Hematopoietic multipotent progenitor cell treated with erythropoietin and hydrocortisone succinate and interleukin-3 and kit ligand, for 17 days (in vitro differentiated cells): Measurements from ENCODE around the gene TRPV5.

ENCODE experiments used
- DNase-seq: peaks from one replicate; pipeline ENCODE4 v3.0.0-alpha.2; 2015; ENCODE audit warnings: low spot score

TRPV5 gene

GRCh38 chr7:142870566-142871259 lies 62.8 kb downstream of the TRPV5 start:
- no peak for DNase-seq

- no peak for DNase-seq
Measured at GRCh38 chr7:142870147-142870559, 63.4 kb downstream of the TRPV5 start.

- no peak for DNase-seq
Measured at GRCh38 chr7:142869434-142869833, 64.1 kb downstream of the TRPV5 start.

GRCh38 chr7:142868986-142869415 lies 64.5 kb downstream of the TRPV5 start:
- DNase-seq: no peak

DNA sequence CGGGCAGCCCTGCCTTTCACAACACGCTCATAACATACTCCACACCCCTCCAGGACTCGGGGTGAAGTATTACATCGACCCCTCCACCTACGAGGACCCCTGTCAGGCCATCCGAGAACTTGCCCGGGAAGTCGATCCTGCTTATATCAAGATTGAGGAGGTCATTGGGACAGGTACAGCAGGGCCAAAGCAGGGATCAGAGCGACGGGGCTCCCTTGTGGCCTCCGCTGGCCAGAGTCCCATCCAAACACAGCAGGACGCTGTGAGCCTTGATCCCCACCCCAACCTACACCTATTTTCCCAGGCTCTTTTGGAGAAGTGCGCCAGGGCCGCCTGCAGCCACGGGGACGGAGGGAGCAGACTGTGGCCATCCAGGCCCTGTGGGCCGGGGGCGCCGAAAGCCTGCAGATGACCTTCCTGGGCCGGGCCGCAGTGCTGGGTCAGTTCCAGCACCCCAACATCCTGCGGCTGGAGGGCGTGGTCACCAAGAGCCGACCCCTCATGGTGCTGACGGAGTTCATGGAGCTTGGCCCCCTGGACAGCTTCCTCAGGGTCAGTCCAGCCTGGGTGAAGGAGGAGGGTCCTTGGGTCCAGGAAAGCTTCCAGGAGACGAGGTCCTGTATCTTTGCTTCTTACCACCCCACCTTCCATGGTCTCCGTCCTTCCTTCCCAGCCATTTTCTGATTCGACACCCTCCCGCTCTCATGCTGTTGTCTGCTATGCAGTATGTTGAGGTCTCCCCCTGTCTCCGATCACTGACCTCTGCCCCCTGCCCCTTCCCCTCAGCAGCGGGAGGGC lies 65.2 kb downstream of the TRPV5 start:
- no peak for DNase-seq

GRCh38 chr7:142867398-142868187 lies 66.0 kb downstream of the TRPV5 start:
- no peak for DNase-seq

- DNase-seq: no peak
Measured at GRCh38 chr7:142867097-142867378, 66.5 kb downstream of the TRPV5 start.

DNA sequence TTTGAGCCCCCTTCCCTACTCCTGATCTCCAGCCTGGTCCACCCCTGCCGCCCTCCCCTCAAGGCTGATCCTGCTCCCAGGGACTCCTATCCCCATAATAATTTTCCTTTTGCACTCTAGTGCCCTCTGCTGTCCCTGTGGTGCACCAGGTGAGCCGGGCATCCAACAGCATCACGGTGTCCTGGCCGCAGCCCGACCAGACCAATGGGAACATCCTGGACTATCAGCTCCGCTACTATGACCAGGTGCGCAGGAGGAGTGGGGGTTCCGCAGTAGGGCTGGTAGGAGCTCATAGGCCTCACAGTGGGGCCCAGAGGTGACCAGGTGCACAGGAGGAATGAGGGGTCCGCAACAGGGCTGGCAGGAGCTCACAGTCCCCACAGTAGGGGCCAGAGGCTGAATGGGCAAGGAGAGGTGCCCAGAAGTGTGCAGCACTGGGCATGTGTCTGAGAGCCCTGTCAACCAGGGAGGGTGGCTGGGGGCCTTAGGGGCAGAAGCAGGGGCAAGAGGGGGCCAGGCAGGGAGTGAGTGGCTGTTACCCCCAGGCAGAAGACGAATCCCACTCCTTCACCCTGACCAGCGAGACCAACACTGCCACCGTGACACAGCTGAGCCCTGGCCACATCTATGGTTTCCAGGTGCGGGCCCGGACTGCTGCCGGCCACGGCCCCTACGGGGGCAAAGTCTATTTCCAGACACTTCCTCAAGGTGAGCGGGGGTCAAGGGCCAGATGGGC lies 67.0 kb downstream of the TRPV5 start:
- peak; percentile 60 for DNase-seq

DNA sequence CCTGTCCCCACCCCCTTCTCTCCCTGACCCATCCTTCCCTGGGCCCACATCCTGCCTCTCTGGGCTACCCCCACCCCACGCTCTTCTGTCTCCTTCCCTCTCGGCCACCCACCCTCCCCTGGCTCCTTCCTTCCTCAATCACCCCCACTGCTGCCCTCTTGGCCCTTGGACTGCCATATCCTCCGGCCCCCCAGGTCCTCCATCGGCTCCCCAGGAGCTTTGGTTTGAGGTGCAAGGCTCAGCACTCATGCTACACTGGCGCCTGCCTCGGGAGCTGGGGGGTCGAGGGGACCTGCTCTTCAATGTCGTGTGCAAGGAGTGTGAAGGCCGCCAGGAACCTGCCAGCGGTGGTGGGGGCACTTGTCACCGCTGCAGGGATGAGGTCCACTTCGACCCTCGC lies 67.8 kb downstream of the TRPV5 start:
- DNase-seq: no peak

GRCh38 chr7:142864980-142865747 lies 68.4 kb downstream of the TRPV5 start:
- DNase-seq: no peak

DNA sequence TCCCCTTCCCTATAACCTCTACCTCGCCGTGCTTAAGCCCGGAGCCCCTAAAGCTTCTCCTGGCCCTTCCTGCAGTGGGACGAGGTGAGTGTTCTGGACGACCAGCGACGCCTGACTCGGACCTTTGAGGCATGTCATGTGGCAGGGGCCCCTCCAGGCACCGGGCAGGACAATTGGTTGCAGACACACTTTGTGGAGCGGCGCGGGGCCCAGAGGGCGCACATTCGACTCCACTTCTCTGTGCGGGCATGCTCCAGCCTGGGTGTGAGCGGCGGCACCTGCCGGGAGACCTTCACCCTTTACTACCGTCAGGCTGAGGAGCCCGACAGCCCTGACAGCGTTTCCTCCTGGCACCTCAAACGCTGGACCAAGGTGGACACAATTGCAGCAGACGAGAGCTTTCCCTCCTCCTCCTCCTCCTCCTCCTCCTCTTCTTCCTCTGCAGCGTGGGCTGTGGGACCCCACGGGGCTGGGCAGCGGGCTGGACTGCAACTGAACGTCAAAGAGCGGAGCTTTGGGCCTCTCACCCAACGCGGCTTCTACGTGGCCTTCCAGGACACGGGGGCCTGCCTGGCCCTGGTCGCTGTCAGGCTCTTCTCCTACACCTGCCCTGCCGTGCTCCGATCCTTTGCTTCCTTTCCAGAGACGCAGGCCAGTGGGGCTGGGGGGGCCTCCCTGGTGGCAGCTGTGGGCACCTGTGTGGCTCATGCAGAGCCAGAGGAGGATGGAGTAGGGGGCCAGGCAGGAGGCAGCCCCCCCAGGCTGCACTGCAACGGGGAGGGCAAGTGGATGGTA lies 69.5 kb downstream of the TRPV5 start:
- no peak for DNase-seq

GRCh38 chr7:142862786-142863400 lies 70.7 kb downstream of the TRPV5 start:
- no peak for DNase-seq

GRCh38 chr7:142862351-142862750 lies 71.2 kb downstream of the TRPV5 start:
- no peak for DNase-seq

DNA sequence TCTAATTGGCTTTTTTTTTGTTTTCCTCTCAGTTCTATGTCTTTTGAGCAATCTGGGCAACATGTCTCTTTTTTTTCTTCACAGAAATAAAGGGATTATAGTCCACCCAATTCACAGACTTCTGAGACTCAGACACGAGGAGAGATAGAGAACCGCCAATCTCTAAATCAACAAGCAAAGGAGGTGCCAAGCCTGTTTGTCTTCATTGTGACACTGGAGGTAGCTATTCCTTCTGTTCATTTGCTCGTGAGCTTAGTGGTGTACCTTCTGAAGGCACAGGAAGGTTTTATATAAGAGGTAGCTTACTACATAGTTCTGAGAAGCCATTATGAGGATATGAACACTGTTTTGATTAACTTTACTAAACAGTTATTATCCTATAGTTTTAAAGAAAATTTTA lies 72.6 kb downstream of the TRPV5 start:
- no peak for DNase-seq

DNA sequence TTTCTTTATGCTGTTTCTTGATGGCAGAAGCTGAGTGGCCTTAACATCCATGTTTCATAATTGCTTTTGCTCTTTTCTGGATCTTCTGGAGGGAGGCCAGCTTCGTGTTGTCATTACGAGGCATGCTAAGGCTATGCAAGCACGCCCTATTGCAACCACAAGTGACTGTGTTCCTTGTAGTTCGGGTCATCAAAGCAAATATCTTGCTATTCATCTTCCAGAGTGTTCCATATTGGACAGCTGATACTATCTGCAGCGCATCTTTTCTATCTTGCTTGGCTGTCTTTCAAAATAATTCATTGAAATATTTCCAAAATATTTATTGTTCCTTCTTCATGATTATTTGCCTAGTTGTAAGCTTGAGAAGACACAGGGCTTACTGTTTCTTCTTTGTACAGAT lies 73.7 kb downstream of the TRPV5 start:
- DNase-seq: no peak

GRCh38 chr7:142859411-142859810 lies 74.1 kb downstream of the TRPV5 start:
- no peak for DNase-seq
